ENCODE results near the gene MS4A10.

- TF ChIP-seq CTCF (IDR thresholded peaks at IDR 0.05) (no peak), POLR2AphosphoS5 (IDR thresholded peaks at IDR 0.05) (no peak)
Measured at GRCh38 chr11:60809249-60809648, 24.1 kb downstream of the MS4A10 start.

Data from breast epithelium (tissue), 3 donors.